ENCODE measurements around the gene KLF2.
"Not testable (repeated sequence)": the region's sequence is repeated elsewhere in the genome, so short reads cannot be mapped to it uniquely, and the experiment has no call there.

The KLF2 gene

GRCh38 chr19:16339361-16339725 is 14.7 kb downstream of the KLF2 start:
- no peak for DNase-seq

DNA sequence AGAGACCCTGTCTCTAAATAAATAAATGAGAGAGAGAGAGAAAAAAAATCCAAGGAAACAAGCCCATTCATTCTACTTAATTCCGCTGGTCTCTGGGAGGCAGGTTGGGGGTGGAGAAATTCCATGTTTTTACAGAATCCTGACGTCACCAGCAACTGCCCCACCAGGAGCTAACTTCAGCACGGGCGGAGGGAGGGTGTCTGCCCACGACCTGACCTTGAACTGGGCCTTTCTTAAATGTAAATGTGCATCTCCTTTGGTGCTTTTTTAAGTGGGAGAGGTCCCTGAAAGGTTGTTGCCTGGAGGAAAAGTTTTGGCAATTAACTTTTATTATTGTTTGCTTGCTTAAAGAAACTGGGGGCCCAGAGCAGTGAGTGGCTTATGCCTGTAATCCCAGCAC is 15.5 kb downstream of the KLF2 start:
- no peak for DNase-seq

GRCh38 chr19:16340654-16341053 is 16.0 kb downstream of the KLF2 start:
- no peak for DNase-seq

DNA sequence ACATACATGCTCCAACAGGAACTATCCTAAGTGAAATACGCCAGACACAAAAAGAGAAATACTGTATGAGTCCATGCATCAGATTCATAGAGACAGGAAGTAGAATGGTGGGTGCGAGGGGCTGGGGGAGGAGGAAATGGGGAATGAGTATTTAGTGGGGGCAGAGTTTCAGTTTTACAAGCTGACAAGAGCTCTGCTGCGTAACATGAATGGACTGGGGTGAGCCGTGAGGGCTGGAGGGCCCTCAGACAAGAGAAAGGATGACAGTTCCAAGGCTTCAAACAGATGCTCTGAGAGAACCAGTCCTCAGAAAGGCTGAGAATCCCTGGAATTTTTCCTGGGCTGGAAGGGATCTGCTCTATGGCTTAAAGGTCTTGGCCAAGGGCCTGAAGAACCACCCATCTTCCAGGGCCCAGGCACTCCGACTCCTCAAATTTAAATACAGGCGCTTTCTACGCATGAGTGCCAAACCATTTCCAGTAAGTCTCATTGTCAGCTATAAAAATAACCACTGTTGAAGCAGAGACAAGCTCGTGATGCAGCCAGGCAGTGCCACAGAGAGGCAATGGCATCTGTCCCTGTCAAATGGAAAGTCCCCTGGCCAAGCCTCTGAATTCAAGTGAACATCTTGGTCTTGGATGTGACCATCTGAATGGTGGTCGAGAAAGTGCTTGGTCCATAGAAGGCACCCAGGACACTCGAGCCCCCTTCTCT is 17.5 kb downstream of the KLF2 start:
- no peak for DNase-seq

GRCh38 chr19:16343156-16343555 is 18.5 kb downstream of the KLF2 start:
- DNase-seq: no peak

DNA sequence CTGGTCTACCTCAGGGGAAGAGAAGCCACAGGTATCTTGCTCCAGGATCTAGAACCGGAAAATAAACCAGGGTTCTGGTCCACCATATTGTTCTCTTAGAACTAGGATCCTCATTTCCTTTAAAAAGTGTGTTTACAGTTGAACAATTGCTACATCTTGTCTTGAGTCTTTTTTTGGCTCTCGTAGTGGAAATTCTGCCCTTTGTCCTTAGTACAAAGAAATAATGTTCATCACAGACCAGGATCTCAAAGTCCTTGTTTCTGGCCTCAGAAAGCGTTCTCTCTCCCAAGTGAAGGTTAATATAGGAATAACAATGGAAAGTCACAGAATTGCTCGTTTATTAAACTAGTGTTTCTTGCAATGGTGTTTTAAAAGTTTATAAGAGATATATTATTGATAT is 20.8 kb downstream of the KLF2 start:
- no peak for DNase-seq

DNA sequence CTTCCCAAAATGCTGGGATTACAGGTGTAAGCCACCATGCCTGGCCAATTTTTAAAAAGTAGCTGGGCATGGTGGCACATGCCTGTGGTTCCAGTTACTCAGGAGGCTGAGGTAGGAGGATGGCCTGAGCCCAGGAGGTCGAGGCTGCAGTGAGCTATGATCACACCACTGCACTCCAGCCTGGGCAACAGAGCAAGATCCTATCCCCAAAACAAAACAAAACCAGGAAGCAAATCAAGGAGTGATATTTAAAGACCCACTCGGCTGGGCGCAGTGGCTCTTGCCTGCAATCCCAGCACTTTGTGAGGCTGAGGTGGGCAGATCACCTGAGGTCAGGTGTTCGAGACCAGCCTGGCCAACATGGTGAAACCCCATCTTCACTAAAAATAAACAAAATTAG is 22.5 kb downstream of the KLF2 start:
- DNase-seq: not testable (repeated sequence)

- DNase-seq: no peak
Measured at GRCh38 chr19:16347706-16348105, 23.1 kb downstream of the KLF2 start.

DNA sequence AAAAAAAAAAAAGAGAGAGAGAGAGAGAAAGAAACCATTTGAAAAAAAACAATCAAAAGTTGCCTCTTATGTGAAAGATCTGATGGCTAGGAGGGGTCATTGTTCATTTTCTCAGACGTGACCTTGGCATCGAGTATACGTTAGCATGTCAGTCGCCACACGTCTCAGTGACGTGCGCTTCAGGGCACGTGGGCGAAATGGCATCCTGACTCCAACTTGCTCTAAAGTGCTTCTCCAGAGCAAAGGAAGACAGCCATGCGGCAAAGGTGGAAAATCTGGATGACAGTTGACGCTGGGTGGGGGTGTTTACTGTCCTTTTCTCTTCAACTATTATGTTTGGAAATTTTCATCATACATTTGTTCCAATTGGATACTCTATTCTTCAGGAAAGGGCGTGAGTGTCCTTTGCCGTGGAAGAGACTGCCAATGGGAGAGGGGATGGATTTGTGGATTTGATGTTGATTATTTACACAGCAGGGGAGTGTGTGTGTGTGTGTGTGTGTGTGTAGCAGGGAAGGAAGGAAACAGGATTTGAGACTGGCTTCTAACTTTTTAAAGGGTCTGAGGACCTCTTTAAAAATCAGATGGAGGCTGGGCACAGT is 25.0 kb downstream of the KLF2 start:
- no peak for DNase-seq

DNA sequence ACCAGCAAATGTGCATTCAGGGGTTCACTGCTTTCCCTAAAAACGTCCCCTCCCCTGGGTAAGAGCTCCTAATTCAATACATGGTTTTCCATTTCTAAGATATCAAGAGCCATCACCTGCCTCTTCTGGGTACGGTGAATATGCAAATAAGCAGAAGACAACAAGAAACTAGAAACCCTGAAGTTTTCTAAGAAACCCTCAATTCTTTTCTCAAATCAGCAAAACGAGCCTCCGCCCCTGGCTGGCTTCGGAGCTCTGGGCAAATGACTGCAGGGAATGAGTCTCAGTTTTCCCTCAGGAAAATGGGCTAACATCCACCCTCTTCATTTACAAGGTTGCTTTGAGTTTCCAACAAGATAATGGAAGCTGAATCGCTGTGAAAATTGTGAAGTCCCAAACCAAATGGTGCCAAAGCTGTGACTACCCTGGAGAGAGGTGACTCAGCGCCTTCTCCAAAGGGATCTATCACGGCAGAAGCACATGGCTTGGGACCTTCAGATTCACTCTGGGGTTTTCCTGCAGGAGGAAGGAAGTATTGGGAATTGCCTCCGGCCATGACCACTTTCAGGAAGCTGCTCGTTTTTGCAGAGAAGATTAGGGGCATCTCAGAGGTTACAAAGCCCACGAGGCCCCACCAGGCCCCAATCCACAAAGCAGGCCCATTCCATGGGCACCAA is 26.6 kb downstream of the KLF2 start:
- no peak for DNase-seq

- no peak for DNase-seq
Measured at GRCh38 chr19:16355293-16356043, 30.8 kb downstream of the KLF2 start.

DNA sequence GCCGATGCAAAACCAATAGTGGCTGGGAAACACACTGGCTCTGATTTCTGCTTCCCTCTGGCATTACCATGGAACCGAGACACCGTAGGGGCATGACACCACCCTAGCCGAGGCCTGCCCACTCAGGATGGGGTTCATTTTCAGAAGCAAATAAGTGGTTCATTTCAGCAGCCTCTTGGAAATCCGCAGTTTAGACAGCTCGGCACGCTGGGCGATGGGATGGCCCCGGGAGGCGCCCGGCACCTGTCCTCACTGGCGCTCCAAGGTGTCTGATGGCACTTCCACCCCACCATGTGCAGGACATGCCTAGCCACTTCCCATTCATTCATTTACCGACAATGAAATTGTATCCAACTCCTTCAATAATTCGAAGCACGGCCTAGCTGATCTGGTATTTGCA is 33.8 kb downstream of the KLF2 start:
- no peak for DNase-seq

GRCh38 chr19:16359074-16359473 is 34.4 kb downstream of the KLF2 start:
- DNase-seq: no peak

- DNase-seq: no peak
Measured at GRCh38 chr19:16359964-16360363, 35.3 kb downstream of the KLF2 start.

DNA sequence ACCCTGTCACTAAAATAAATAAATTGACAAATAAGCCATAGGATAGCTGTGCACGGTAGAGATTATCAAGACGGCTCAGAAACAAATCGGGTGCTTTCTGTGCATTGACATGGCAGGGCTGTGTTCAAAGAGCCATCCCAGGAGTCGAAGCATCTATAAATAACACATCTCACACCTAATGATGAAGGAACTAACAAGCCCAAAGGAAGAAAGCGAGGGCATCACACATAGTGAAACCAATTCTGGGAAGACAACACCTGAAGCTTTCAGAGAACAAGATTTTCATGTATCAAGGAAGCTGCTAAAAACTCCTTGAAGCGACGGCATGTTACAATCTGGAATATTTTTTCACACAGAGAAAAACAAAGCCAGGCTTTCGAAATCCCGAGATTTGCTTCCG is 36.1 kb downstream of the KLF2 start:
- DNase-seq: no peak

GRCh38 chr19:16361254-16361653 is 36.6 kb downstream of the KLF2 start:
- DNase-seq: no peak

GRCh38 chr19:16361926-16362325 is 37.3 kb downstream of the KLF2 start:
- no peak for DNase-seq

GRCh38 chr19:16363133-16363851 is 38.7 kb downstream of the KLF2 start:
- DNase-seq: no peak

DNA sequence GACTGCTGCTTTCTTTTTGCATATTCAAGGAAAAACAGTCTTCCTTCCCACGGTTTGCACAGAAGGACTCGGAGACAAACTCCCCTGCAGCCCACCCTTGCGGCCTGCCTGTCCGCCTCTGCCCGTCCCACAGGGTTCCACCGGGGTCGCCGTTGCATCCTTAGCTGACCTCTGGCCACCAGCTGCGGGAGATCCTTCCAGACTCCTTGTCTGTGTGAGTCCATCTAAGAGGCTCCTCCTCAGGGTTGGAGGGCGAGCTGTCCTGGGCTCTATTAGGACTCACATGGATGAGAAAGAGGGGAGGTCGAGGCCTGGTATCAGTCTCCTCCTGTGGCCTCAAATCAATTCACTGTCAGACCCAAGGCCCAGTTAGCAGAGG is 39.2 kb downstream of the KLF2 start:
- no peak for DNase-seq

- no peak for DNase-seq
Measured at GRCh38 chr19:16364231-16364865, 39.7 kb downstream of the KLF2 start.

GRCh38 chr19:16365300-16365996 is 40.8 kb downstream of the KLF2 start:
- no peak for DNase-seq

DNA sequence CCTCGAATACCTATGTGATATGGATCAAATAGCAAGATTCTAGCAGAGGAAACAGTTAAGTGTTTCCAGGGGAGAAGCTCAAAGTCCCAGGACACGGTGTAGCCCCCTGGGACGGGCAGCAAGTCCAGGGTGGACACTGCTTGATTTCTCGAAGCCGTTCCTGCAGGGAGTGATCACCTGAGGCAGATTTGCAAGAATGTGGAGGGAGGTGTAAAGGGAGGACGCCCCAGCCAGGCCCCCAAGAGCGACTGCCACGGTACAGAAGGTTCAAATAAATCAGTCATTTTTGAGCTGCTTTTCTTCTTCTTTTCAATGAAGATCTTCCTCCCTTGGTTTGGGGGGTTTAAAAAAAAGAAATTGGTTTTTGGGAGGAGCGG is 41.4 kb downstream of the KLF2 start:
- no peak for DNase-seq
